Tibial artery (tissue), 4 donors: ENCODE results near the gene CATSPER1.

Experiments
- DNase-seq, 2 donors: peaks; one replicate each; pipeline ENCODE4 v3.0.0-alpha.2; 2019
- H3K27ac ChIP-seq, 2 donors: fragments of 200-600 bp; sonication (generic) in 1 of 2; 1 replicate in 1 of 2; 2 replicates in 1 of 2; pipeline ENCODE4 v1.5.1; 2018 to 2019; ENCODE audit warnings: mild to moderate bottlenecking in 1 of 2
- H3K27me3 ChIP-seq, 2 donors: fragments of 200-600 bp; sonication (generic) in 1 of 2; one replicate each; pipeline versions ENCODE4 v1.5.1 to v1.6.0; 2016 to 2019
- H3K36me3 ChIP-seq, 3 donors: fragments of 200-600 bp; sonication (generic) in 2 of 3; one replicate each; pipeline ENCODE4 v1.5.1; 2016 to 2019; ENCODE audit warnings: mild to moderate bottlenecking in 2 of 3
- H3K4me1 ChIP-seq, 4 donors: fragments of 200-600 bp; sonication (generic) in 2 of 4; 1 replicate in 3 of 4; 2 replicates in 1 of 4; pipeline ENCODE4 v1.5.1; 2016 to 2019
- H3K4me3 ChIP-seq, 2 donors: fragments of 200-600 bp; sonication (generic) in 1 of 2; 1 replicate in 1 of 2; 2 replicates in 1 of 2; pipeline ENCODE4 v1.5.1; 2018 to 2019; ENCODE audit warnings: mild to moderate bottlenecking in 2 of 2
- H3K9me3 ChIP-seq, 3 donors: fragments of 200-600 bp; sonication (generic) in 1 of 3; one replicate each; pipeline ENCODE4 v1.5.1; 2016 to 2019
- CTCF ChIP-seq, 2 experiments: fragments of 200-600 bp in 1 of 2; fragments of 450-650 bp in 1 of 2; IDR thresholded peaks; one replicate each; pipeline ENCODE4 v1.5.1; 2017 to 2019; ENCODE audit warnings: antibody characterized with exemption in 2 of 2, mild to moderate bottlenecking in 1 of 2, moderate library complexity in 1 of 2
- intact Hi-C: fragments of 100-400 bp; cut with DNase I; formaldehyde crosslinking; loops from one replicate; pipeline ENCODE4 v1.15.0; 2023; ENCODE audit warnings: low total_unique reads

The CATSPER1 gene

GRCh38 chr11:66062408-66062807, 36.1 kb upstream of the CATSPER1 start:
- Histone ChIP-seq H3K27me3 (no peaks in the 10 kb centered on the region), H3K9me3 (no peaks in the 10 kb centered on the region), H3K36me3 (peaks cover 91 to 97% (median 96%) of the 10 kb centered on the region in 3 donors), H3K4me1 (no peaks in the 10 kb centered on the region), H3K27ac (no peak overlapping the region), H3K4me3 (no peak overlapping the region)
- TF ChIP-seq CTCF (IDR thresholded peaks at IDR 0.05) = no peak
- intact Hi-C loops = no loop called here
- DNase-seq = no peak

- intact Hi-C loops = no loop called here
- H3K27ac ChIP-seq = no peak overlapping the region
- peaks cover 91 to 97% (median 96%) of the 10 kb centered on the region in 3 donors for H3K36me3 ChIP-seq
- no peak for DNase-seq
- no peaks in the 10 kb centered on the region for H3K27me3 ChIP-seq
- H3K9me3 ChIP-seq = no peaks in the 10 kb centered on the region
- no peak for TF ChIP-seq CTCF (IDR thresholded peaks at IDR 0.05)
- no peaks in the 10 kb centered on the region for H3K4me1 ChIP-seq
- H3K4me3 ChIP-seq = no peak overlapping the region
These were observed 35.0 kb upstream of the CATSPER1 start for GRCh38 chr11:66061268-66061667.

DNA sequence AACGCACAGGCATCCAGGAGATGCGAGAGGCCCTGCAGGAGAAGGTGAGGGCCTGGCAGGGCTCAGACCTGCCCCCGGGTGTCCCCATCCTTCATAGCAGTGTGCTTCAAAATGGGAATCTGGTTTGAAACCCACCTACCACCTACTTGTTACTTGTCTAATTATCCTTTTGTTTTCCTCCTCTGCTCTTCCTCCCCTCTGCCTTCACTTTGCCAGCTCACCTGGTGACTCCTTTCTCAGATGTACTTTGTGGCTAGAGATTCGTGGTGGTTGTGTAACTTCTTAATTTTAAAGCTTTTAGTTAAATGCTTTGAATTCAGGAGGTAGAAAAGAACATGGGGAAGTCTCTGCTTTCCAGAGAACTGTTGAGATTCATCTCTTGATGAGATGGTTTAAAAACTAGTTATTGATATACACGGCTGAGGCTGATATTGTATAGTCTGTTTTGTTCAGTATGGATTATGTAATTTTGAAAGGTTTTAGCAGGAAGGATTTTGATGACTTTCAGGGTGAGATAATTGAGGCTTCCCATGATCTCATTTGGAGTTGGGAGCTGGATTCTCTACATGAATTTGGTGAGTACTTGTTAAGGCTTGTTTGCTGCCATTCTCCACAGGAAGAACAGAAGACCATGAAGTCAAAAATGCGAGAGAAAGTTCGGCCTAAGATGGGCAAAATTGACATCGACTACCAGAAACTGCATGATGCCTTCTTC, 33.8 kb upstream of the CATSPER1 start:
- Histone ChIP-seq H3K36me3 (peaks cover 94 to 99% (median 96%) of the 10 kb centered on the region in 3 donors), H3K4me1 (no peaks in the 10 kb centered on the region), H3K4me3 (no peak overlapping the region), H3K9me3 (no peaks in the 10 kb centered on the region), H3K27ac (no peak overlapping the region), H3K27me3 (no peaks in the 10 kb centered on the region)
- no peak for TF ChIP-seq CTCF (IDR thresholded peaks at IDR 0.05)
- intact Hi-C loops = no loop called here
- no peak for DNase-seq

DNA sequence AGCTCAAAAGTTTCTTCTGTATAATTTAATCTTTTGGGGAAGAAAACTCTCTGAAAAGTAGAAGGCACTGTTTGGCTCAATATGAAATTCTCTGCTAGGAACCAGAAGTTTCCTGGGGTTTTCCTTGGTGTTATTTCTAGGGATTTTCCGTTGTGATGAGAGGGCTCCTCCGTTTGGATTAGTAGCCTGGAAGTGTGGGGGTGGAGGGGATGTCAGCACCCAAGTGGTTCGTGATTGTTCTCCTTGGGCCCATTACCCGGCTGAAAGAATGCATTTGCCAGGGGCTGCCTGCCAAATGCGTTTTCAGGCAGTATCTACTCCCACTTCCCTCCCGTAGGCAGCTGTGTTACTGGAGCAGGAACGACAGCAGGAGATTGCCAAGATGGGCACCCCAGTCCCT, 30.2 kb upstream of the CATSPER1 start:
- Histone ChIP-seq H3K4me3 (no peak overlapping the region), H3K4me1 (peaks cover 0 to 21% (median 15%) of the 10 kb centered on the region in 4 donors), H3K27ac (no peak overlapping the region), H3K36me3 (peaks cover 68 to 76% (median 73%) of the 10 kb centered on the region in 3 donors), H3K9me3 (no peaks in the 10 kb centered on the region), H3K27me3 (no peaks in the 10 kb centered on the region)
- TF ChIP-seq CTCF (IDR thresholded peaks at IDR 0.05) = no peak
- intact Hi-C loops = no loop called here
- DNase-seq = no peak

GRCh38 chr11:66055021-66055420, 28.7 kb upstream of the CATSPER1 start:
- Histone ChIP-seq H3K36me3 (peaks cover 53 to 61% (median 58%) of the 10 kb centered on the region in 3 donors), H3K27ac (no peak overlapping the region), H3K9me3 (no peaks in the 10 kb centered on the region), H3K4me3 (no peak overlapping the region), H3K4me1 (peaks cover 0 to 26% (median 20%) of the 10 kb centered on the region in 4 donors), H3K27me3 (no peaks in the 10 kb centered on the region)
- intact Hi-C loops = no loop called here
- TF ChIP-seq CTCF (IDR thresholded peaks at IDR 0.05) = no peak
- no peak for DNase-seq
